ENCODE data around the gene HIBCH.

HIBCH gene, protein sequence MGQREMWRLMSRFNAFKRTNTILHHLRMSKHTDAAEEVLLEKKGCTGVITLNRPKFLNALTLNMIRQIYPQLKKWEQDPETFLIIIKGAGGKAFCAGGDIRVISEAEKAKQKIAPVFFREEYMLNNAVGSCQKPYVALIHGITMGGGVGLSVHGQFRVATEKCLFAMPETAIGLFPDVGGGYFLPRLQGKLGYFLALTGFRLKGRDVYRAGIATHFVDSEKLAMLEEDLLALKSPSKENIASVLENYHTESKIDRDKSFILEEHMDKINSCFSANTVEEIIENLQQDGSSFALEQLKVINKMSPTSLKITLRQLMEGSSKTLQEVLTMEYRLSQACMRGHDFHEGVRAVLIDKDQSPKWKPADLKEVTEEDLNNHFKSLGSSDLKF

DNA sequence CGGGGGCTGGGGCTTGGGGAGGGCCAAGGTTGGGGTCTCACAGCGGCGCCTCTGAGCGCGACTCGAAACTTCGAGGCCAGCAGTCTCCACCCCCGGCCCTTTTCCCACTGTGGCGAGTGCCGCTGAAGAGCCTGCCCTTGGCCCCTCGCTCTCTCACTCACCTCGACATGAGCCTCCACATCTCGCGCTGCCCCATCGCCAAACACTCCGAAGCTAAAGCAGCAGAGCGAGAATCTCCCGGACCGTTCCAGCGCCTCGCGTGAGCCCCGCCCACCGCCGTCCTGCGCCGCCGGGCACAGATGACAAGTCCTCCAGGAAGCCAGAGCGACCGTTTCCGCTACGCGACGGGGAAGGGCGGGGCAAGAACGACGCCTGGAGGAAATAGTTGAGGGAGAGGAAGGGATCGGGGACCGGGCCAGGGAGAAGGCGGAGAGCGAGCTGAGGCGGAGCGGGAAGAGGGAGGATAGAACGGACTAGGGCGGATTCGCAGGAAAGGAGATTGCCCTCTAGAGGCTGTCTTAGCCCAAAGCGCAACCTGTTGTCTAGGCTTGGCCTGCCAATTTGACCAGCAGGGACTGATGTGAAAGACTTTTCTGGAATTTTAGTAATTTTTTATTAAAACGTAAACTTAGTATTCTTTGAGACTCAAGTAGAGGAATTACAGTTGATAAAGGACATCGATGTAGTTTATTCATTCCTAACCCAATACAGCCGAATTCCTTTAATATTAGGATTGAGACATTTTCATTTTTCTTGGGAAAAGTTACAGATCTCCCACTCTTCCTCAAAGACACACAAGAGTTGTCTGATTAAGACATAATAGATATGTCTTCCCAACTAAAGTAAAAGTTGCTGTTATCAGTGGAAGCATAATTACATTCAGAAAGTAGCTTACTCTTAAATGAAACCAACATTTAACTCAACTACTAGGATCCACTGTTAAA lies at the start of gene HIBCH:
HIBCH (minus strand) TSS at position 272 of the 944 bp plus-strand sequence; CDS start at position 196, 76 bp downstream.
- no peak for TF ChIP-seq ZFX (IDR thresholded peaks at IDR 0.05; ENCODE audit: borderline replicate concordance)
- TF ChIP-seq, protein P1, sequence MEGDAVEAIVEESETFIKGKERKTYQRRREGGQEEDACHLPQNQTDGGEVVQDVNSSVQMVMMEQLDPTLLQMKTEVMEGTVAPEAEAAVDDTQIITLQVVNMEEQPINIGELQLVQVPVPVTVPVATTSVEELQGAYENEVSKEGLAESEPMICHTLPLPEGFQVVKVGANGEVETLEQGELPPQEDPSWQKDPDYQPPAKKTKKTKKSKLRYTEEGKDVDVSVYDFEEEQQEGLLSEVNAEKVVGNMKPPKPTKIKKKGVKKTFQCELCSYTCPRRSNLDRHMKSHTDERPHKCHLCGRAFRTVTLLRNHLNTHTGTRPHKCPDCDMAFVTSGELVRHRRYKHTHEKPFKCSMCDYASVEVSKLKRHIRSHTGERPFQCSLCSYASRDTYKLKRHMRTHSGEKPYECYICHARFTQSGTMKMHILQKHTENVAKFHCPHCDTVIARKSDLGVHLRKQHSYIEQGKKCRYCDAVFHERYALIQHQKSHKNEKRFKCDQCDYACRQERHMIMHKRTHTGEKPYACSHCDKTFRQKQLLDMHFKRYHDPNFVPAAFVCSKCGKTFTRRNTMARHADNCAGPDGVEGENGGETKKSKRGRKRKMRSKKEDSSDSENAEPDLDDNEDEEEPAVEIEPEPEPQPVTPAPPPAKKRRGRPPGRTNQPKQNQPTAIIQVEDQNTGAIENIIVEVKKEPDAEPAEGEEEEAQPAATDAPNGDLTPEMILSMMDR (IDR thresholded peaks at IDR 0.05), result peak; percentile 96
- H3K27ac ChIP-seq, result peak within 1 kb of the TSS; percentile 54

DNA sequence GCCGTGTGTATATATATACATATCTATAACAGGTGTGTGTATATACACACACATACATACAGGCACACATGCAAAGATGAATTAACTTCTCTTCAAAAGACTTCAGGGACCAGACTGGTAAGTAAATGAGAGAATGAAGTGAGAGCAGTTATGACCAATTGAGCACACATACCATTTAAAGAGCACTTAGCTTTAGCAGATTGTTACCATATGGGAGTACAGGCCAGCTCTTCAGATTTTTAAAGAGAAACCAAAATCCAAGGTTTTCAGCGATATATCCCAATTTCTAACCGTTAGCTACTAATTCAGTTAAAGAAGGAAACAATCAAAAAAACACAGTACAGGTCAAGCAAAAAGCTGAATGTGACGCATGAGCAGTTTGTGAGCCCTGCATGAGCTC lies 47.5 kb upstream of the HIBCH start:
- TF ChIP-seq ZFX (IDR thresholded peaks at IDR 0.05; ENCODE audit: borderline replicate concordance), result no peak
- TF ChIP-seq, protein P1 (IDR thresholded peaks at IDR 0.05), result no peak
- no peak overlapping the region for H3K27ac ChIP-seq

DNA sequence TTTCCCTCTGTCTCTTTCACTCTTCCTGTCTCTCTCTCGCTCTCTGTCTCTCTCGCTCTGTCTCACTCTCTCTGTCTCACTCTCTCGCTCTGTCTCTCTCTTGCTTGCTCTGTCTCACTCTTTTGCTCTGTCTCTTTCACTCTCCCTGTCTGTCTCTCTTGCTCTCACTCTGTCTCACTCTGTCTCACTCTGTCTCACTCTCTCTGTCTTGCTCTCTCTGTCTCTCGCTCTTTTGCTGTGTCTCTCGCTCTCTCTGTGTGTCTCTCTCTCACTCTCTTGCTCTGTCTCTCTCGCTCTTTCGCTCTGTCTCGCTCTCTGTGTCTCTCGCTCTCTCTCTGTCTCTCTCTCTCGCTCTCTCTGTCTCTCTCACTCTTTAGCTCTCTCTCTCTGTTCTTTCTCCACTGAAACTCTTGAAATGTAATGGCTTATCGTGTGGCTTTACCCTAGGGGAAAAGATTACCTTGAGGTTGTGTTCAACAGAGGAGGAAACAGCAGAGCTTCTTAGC lies 46.7 kb upstream of the HIBCH start:
- no peak for TF ChIP-seq ZFX (IDR thresholded peaks at IDR 0.05; ENCODE audit: borderline replicate concordance)
- TF ChIP-seq, protein P1 (IDR thresholded peaks at IDR 0.05), result no peak
- no peak overlapping the region for H3K27ac ChIP-seq

DNA sequence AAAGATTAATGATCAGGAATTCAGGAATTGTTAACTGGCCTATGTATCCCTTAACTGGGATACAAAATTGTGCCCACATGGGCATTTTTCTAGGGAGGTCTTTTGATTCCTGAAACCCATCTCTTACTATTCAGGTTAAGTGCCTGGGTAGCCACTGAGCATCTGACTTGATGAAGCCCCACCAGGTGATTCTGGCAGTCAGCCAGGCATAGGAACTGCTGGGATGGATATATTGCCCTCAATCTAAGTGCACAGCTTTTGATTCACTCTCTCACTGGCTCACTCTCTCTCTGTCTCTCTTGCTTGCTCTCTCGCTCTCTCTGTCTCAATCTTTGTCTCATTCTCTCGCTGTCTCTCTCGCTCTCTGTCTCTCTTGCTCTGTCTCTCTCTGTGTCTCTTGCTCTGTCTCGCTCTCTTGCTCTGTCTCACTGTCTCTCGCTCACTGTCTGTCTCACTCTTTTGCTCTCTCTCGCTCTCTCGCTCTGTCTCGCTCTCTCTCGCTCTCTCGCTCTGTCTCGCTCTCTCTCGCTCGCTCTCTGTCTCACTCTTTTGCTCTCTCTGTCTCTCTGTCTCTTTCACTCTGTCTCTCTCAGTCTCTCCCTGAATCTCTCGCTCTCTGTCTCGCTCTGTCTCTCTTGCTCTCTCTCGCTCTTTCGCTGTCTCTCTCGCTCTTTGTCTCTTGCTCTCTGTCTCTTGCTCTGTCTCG lies 46.0 kb upstream of the HIBCH start:
- TF ChIP-seq ZFX (IDR thresholded peaks at IDR 0.05; ENCODE audit: borderline replicate concordance), result no peak
- TF ChIP-seq, protein P1 (IDR thresholded peaks at IDR 0.05), result no peak
- no peak overlapping the region for H3K27ac ChIP-seq

- no peak for TF ChIP-seq ZFX (IDR thresholded peaks at IDR 0.05; ENCODE audit: borderline replicate concordance)
Observed at GRCh38 chr2:190362894-190363293, 43.3 kb upstream of the HIBCH start.

GRCh38 chr2:190361572-190361971 lies 41.9 kb upstream of the HIBCH start:
- TF ChIP-seq, protein P1 (IDR thresholded peaks at IDR 0.05), result no peak
- TF ChIP-seq ZFX (IDR thresholded peaks at IDR 0.05; ENCODE audit: borderline replicate concordance), result no peak
- H3K27ac ChIP-seq, result no peak overlapping the region

More at GRCh38 chr2:190362894-190363293, 43.3 kb upstream of the HIBCH start:
- no peak overlapping the region for H3K27ac ChIP-seq

DNA sequence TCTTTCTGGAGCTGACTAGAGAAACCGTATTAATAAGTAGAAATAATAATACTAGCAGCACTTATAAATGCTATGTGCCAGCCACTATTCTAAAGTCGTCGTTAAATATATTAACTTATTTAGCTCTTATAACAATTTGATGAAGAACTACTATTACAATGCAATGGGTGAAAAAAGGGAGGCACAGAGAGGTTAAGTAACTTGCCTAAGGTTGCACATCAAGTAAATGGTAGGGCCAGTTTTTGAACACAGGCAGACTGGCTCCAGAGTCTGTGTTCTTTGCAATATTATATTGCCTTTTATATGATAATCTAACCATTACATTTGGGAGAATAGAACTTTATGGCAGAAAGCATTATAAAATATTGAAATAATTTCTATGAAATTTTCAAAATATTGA lies 41.3 kb upstream of the HIBCH start:
- TF ChIP-seq ZFX (IDR thresholded peaks at IDR 0.05; ENCODE audit: borderline replicate concordance), result no peak
- TF ChIP-seq, protein P1 (IDR thresholded peaks at IDR 0.05), result no peak
- no peak overlapping the region for H3K27ac ChIP-seq
